ENCODE data around the gene PTPDC1. TPM values are rescaled to one million over a fixed set of nuclear protein-coding genes. Genes with fewer than 3 reads are reported as not detected.

Gene PTPDC1
- total and polyA plus RNA-seq, 2 of the 8 experiments (the other 6 are each of a cell fraction or from before 2014, with no cell fraction given), result 4.1 to 7.3 TPM

GRCh38 chr9:94054716-94055115 lies 29.5 kb upstream of the PTPDC1 start:
- Histone ChIP-seq H2BK120ac (replicated peaks; ENCODE audit: low read depth, low read length) (no peak overlapping the region), H2BK20ac (ENCODE audit: low read length) (no peak overlapping the region), H3K23ac (ENCODE audit: insufficient read length) (no peak overlapping the region), H2AFZ (ENCODE audit: low read length) (no peak overlapping the region), H3K4me3 (ENCODE audit: extremely low read depth in 1 of 4, insufficient read depth in 2 of 4, low read depth in 3 of 4, low read length in 4 of 4) (no peak overlapping the region), H3K23me2 (ENCODE audit: low read depth, low read length) (no peaks in the 10 kb centered on the region), H3K36me3 (ENCODE audit: control insufficient read depth in 2 of 4, insufficient read depth in 4 of 4, low read length in 3 of 4) (no peaks in the 10 kb centered on the region; a peak in 1 of 8 replicates), H3K79me1 (ENCODE audit: low read depth, low read length) (no peaks in the 10 kb centered on the region), H4K5ac (ENCODE audit: insufficient read length, low read depth, low read length) (no peak overlapping the region), H4K20me1 (replicated peaks in 1 of 2; ENCODE audit: control insufficient read depth in 1 of 2, insufficient read depth in 2 of 2, low read length in 2 of 2) (no peaks in the 10 kb centered on the region), H3K79me2 (ENCODE audit: control insufficient read depth in 1 of 2, insufficient read depth in 2 of 2, low read length in 2 of 2) (no peaks in the 10 kb centered on the region), H3K4me1 (replicated peaks in 1 of 4; ENCODE audit: control insufficient read depth in 3 of 4, insufficient read depth in 4 of 4, low read length in 3 of 4) (no peaks in the 10 kb centered on the region), H3K27me3 (replicated peaks in 1 of 4; ENCODE audit: control insufficient read depth in 3 of 4, extremely low read depth in 1 of 4, insufficient read depth in 3 of 4, low read length in 3 of 4) (no peaks in the 10 kb centered on the region), H3K27ac (ENCODE audit: low read depth, low read length) (no peak overlapping the region), H2BK12ac (ENCODE audit: low read depth, low read length) (no peak overlapping the region), H4K8ac (ENCODE audit: extremely low read depth, insufficient read depth, low read length) (no peak overlapping the region), H3K4me2 (ENCODE audit: insufficient read depth in 1 of 2, low read depth in 2 of 2, low read length in 2 of 2) (no peak overlapping the region), H2BK5ac (ENCODE audit: low read depth, low read length) (no peak overlapping the region), H3K9me3 (ENCODE audit: insufficient read depth in 2 of 2, low read depth in 1 of 2, low read length in 1 of 2) (peaks cover 10 to 11% of the 10 kb centered on the region in 2 experiments; a peak in 2 of 4 replicates), H2AK5ac (ENCODE audit: low read depth, low read length) (no peak overlapping the region), H2BK15ac (ENCODE audit: low read length) (no peak overlapping the region), H3K14ac (ENCODE audit: insufficient read length) (no peak overlapping the region), H3K4ac (replicated peaks; ENCODE audit: insufficient read length, low read depth, low read length) (no peak overlapping the region), H3K9ac (replicated peaks in 1 of 4; ENCODE audit: extremely low read depth in 1 of 4, low read depth in 3 of 4, low read length in 3 of 4) (no peak overlapping the region), H3K56ac (replicated peaks; ENCODE audit: insufficient read length, low read depth, low read length) (no peak overlapping the region), H4K91ac (replicated peaks; ENCODE audit: insufficient read length, low read length) (no peak overlapping the region), H3K18ac (ENCODE audit: extremely low read depth, low read length) (no peak overlapping the region)
- 90% methylated on average over 2 of the region's 2 CpGs; no CpG with 5 or more reads in 1 of the 2 experiments for WGBS, 2 experiments (ENCODE audit: extremely low coverage in 1 of 2, insufficient coverage in 1 of 2, insufficient read length in 1 of 2, insufficient replicate concordance in 2 of 2, low coverage in 1 of 2, low lambda C conversion rate in 2 of 2, missing lambda C conversion rate in 1 of 2)
- FAIRE-seq (no peak), DNase-seq (ENCODE audit: low read depth in 1 of 2, low spot score in 2 of 2) (no peak)
- ChIA-PET CTCF (ENCODE audit: partially characterized antibody) (interaction anchor here (0.6 to 2.0 kb wide), 4 partner anchors 12 to 196 kb away, joined by 3 to 11 read pairs (median 4); no protein-coding TSS in a partner anchor), POLR2A (ENCODE audit: partially characterized antibody) (no interaction called here)
- TF ChIP-seq RFX5 (IDR thresholded peaks at IDR 0.05; ENCODE audit: borderline replicate concordance, low read depth, low read length) (no peak), POLR2AphosphoS5 (IDR thresholded peaks at IDR 0.05; ENCODE audit: low read depth, low read length) (no peak), BACH1 (IDR thresholded peaks at IDR 0.05; ENCODE audit: low read length) (no peak), SP2 (IDR thresholded peaks at IDR 0.05; ENCODE audit: low read length) (no peak)
